BJ (cell line): ENCODE data around the gene TUBA3D. TPM values are rescaled to one million over a fixed set of nuclear protein-coding genes. Genes with fewer than 3 reads are reported as not detected.
"Not testable (repeated sequence)": the region's sequence is repeated elsewhere in the genome, so short reads cannot be mapped to it uniquely, and the experiment has no call there.

Source experiments
- CTCF ChIA-PET: fragments of 350-600 bp; formaldehyde crosslinking; extraction: SDS; loops from one replicate; lab custom pipeline; 2021; ENCODE audit warnings: antibody characterized with exemption, inconsistent platforms; lab: Yijun Ruan, JAX
- POLR2A ChIA-PET: fragments of 300-600 bp; sonication (Branson Sonifier 250); formaldehyde crosslinking; extraction: SDS; loops from one replicate; lab custom pipeline; 2021; ENCODE audit warnings: antibody characterized with exemption; lab: Charles Lee
- DNase-seq: peaks from one replicate; pipeline ENCODE4 v3.0.0-alpha.2; 2011; ENCODE audit warnings: low read depth
- H3K27me3 ChIP-seq: 2 replicates; pipeline ENCODE4 v1.6.0; 2011; ENCODE audit warnings: low read length; ENCODE audit not compliant: control insufficient read depth, insufficient read depth
- H3K36me3 ChIP-seq: 2 replicates; pipeline ENCODE4 v1.5.1; 2011; ENCODE audit warnings: low read length; ENCODE audit not compliant: control insufficient read depth, insufficient read depth
- H3K4me3 ChIP-seq: 2 replicates; pipeline ENCODE4 v1.5.1; 2011; ENCODE audit warnings: low read depth, mild to moderate bottlenecking, control low read depth, low read length
- CTCF ChIP-seq: IDR thresholded peaks from 2 replicates; pipeline ENCODE4 v1.5.1; 2011; ENCODE audit warnings: low read depth, mild to moderate bottlenecking, control low read depth, inconsistent platforms, low read length, moderate library complexity; ENCODE audit not compliant: insufficient read depth
- polyA minus RNA-seq: library from RNA; depleted of rRNA, polyadenylated mRNA; stranded (reverse); fragments of >200 nt; gene quantifications from 2 replicates; pipeline ENCODE4 v1.2.3, GENCODE V29; 2011; rRNA and poly(A)+ RNA removed
- polyA plus RNA-seq: library from polyadenylated mRNA; depleted of rRNA; stranded (reverse); fragments of >200 nt; gene quantifications from 2 replicates; pipeline ENCODE4 v1.2.3, GENCODE V29; 2011; rRNA removed

The TUBA3D gene
- polyA plus RNA-seq (not detected in 2 replicates), polyA minus RNA-seq (not detected in 2 replicates)

DNA sequence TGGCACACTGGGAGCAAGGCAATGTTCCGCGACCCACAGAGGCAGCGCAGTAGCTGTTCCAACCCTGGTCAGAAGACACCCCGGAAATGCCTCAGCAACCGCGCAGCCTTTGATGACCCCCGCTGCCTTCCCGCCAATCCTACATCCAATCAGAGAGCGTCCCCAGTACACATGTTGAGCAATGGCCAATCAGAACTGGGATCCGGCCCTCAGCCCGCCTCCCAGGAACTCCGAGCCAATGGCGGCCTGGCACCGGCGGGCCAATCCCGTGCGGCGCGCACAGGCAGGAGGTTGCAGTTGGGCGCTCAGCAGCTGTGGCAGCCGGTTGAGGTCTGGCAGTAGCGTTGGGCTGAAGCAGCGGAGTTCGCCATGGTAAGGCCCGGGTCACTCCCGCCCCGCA is at the start of gene TUBA3D:
Gene TUBA3D (plus strand): TSS at position 289 of the 400 bp plus-strand sequence. CDS start 81 bp downstream, at position 370.
- Histone ChIP-seq H3K27me3 (no peaks in the 10 kb centered on the region), H3K4me3 (no peak within 1 kb of the TSS), H3K36me3 (peaks cover 2% of the 10 kb centered on the region; the same call in 1 of the 2 replicates)
- TF ChIP-seq CTCF = no peak
- no peak for DNase-seq
- ChIA-PET POLR2A (no interaction called here), CTCF (interaction anchor here (1.3 kb wide), 1 partner anchor 17 kb away, joined by 3 read pairs; the partner anchor contains the start of gene MZT2A)

- DNase-seq = no peak
- Histone ChIP-seq H3K27me3 (peaks cover 17% of the 10 kb centered on the region), H3K36me3 (no peaks in the 10 kb centered on the region), H3K4me3 (no peak overlapping the region)
- ChIA-PET CTCF (no interaction called here), POLR2A (no interaction called here)
- TF ChIP-seq CTCF = no peak
These were observed 49.2 kb upstream of the TUBA3D start for GRCh38 chr2:131426727-131427126.

DNA sequence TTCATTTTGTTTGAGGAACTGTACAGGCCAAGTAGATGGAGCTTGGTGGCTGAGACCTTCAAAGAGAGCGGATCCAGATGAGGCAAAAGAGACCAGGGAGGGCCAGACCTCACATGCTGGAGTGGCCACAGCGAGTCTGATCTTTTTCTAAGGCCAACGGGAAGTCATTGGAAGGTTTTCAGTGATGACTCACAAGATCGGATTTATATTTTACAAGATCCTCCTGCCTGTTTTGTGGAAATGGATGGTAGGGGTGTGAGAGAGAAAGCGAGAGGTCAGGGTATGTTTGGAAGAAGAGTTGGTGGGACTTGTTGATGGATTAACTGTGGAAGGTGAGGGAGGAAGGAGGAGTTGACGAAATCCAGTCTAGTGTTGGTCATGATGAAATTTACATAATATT is 44.6 kb upstream of the TUBA3D start:
- H3K27me3 ChIP-seq = peaks cover 9% of the 10 kb centered on the region
- POLR2A ChIA-PET = no interaction called here
- H3K4me3 ChIP-seq = no peak overlapping the region
- CTCF ChIA-PET = no interaction called here
- H3K36me3 ChIP-seq = no peaks in the 10 kb centered on the region
- no peak for TF ChIP-seq CTCF
- no peak for DNase-seq

- DNase-seq, H3K27me3 ChIP-seq, H3K4me3 ChIP-seq, POLR2A ChIA-PET, CTCF ChIA-PET, H3K36me3 ChIP-seq: not testable (repeated sequence)
These were observed 35.0 kb upstream of the TUBA3D start for GRCh38 chr2:131440742-131441468.

- H3K27me3 ChIP-seq, H3K36me3 ChIP-seq, CTCF ChIA-PET, DNase-seq, H3K4me3 ChIP-seq, POLR2A ChIA-PET: not testable (repeated sequence)
These were observed 31.0 kb upstream of the TUBA3D start for GRCh38 chr2:131444736-131445514.

DNA sequence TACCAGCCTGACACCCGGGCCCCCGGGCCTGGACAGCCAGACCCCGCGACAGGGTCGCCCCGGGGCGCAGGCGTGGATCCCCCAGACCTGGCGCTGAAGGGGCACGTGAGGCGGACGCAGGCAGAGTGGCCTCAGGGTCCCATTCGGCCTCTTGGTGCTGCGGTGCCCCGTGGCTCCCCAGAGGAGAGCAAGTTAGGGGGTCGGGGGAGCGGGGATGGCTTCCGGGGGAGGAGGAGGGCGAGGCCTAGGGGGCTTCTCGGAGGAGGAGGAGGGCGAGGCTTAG is 30.5 kb upstream of the TUBA3D start:
- H3K36me3 ChIP-seq, CTCF ChIA-PET, H3K27me3 ChIP-seq, POLR2A ChIA-PET, H3K4me3 ChIP-seq, DNase-seq: not testable (repeated sequence)
